Esophagus (tissue), 2 donors: Measurements from ENCODE around the gene GOSR1. TPM values are rescaled to one million over a fixed set of nuclear protein-coding genes. Genes with fewer than 3 reads are reported as not detected.
"Not testable (repeated sequence)": the region's sequence is repeated elsewhere in the genome, so short reads cannot be mapped to it uniquely, and the experiment has no call there.

ENCODE experiments used
- H3K27ac ChIP-seq, 2 donors: one replicate each; pipeline ENCODE4 v1.5.1; 2013; ENCODE audit warnings: low read depth in 2 of 2, mild to moderate bottlenecking in 2 of 2, inconsistent platforms in 1 of 2, low read length in 1 of 2, moderate library complexity in 1 of 2
- H3K27me3 ChIP-seq, 2 donors: one replicate each; pipeline ENCODE4 v1.6.1; 2013; ENCODE audit warnings: low read length in 2 of 2, control low read depth in 1 of 2, mild to moderate bottlenecking in 1 of 2; ENCODE audit not compliant: insufficient read depth in 2 of 2, control insufficient read depth in 1 of 2
- H3K36me3 ChIP-seq, 2 donors: one replicate each; pipeline ENCODE4 v1.6.1; 2013; ENCODE audit warnings: low read length in 1 of 2; ENCODE audit not compliant: control insufficient read depth in 2 of 2, insufficient read depth in 2 of 2
- H3K4me1 ChIP-seq, 2 donors: one replicate each; pipeline ENCODE4 v1.6.1; 2013; ENCODE audit warnings: low read length in 1 of 2; ENCODE audit not compliant: control insufficient read depth in 2 of 2, insufficient read depth in 2 of 2
- H3K4me3 ChIP-seq, 2 donors: one replicate each; pipeline ENCODE4 v1.5.1; 2013; ENCODE audit warnings: low read length in 2 of 2, mild to moderate bottlenecking in 2 of 2, low read depth in 1 of 2, moderate library complexity in 1 of 2
- H3K9me3 ChIP-seq, 2 donors: one replicate each; pipeline ENCODE4 v1.6.1; 2013; ENCODE audit warnings: mild to moderate bottlenecking in 2 of 2, low read depth in 1 of 2, low read length in 1 of 2, moderate library complexity in 1 of 2; ENCODE audit not compliant: control insufficient read depth in 2 of 2, insufficient read depth in 1 of 2
- WGBS, 2 donors: extraction: QIAGEN DNeasy Blood & Tissue Kit; methylation state at CpG; one replicate each; pipeline ENCODE4 v1.1.7; 2013; 5-methylcytosine and 5-hydroxymethylcytosine counted together
- polyA plus RNA-seq, 2 donors: library from polyadenylated mRNA; stranded (reverse); fragments of 200-250 nt; gene quantifications; one replicate each; pipeline ENCODE4 v1.2.3, GENCODE V29; 2013
- donor health status: healthy with polysubstance abuse.
- donor health status: Bipolar disorder and iron deficiency.

The GOSR1 gene
- polyA plus RNA-seq, 2 donors: 9.8 to 14.5 TPM

DNA sequence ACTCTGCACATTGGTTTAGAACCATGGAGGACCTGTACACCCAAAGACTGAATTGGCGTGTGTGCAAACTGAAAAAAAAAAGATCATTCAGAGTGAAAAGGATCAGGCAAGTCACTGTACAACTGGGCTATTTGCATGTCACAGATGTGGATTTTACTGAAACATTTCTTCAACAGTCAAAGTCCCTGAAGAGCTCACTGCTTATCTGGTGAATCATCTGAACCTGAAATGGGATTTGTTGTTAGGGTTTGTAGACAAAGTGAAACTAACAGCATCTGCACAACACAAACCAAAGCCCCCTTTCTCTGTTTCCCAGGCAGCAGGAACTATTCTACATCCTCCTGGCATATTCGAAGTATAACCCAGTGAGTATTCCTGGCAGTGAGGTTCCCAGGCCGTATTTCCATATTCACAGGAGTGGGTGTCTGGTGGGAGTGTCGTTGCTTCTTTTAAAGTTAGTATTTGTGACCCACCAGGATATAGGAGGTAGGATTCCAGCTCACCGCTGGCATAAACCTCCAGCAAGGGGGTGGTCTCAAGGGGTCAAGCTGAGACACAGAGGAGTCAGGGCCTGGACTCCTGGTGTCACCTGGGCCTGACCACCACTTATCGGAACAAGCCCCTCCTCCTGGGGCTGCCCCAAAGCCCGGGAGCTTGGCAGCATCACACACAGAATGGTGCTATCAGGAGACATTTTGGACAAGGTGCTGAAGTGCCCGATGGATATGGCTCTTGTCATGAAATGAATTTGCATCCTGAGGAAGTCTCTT is 80.9 kb downstream of the GOSR1 start:
- 67 to 72% methylated on average over 8 of the region's 8 CpGs for WGBS, 2 donors
- H3K27ac ChIP-seq: no peak overlapping the region
- H3K27me3 ChIP-seq: no peaks in the 10 kb centered on the region
- H3K9me3 ChIP-seq: no peaks in the 10 kb centered on the region
- no peaks in the 10 kb centered on the region for H3K4me1 ChIP-seq
- no peaks in the 10 kb centered on the region for H3K36me3 ChIP-seq
- H3K4me3 ChIP-seq: no peak overlapping the region

GRCh38 chr17:30558686-30559545 is 81.7 kb downstream of the GOSR1 start:
- Histone ChIP-seq H3K27me3 (no peaks in the 10 kb centered on the region), H3K36me3 (no peaks in the 10 kb centered on the region), H3K4me3 (no peak overlapping the region), H3K4me1 (no peaks in the 10 kb centered on the region), H3K27ac (no peak overlapping the region), H3K9me3 (no peaks in the 10 kb centered on the region)
- 78 to 82% methylated on average over 22 of the region's 22 CpGs for WGBS, 2 donors

DNA sequence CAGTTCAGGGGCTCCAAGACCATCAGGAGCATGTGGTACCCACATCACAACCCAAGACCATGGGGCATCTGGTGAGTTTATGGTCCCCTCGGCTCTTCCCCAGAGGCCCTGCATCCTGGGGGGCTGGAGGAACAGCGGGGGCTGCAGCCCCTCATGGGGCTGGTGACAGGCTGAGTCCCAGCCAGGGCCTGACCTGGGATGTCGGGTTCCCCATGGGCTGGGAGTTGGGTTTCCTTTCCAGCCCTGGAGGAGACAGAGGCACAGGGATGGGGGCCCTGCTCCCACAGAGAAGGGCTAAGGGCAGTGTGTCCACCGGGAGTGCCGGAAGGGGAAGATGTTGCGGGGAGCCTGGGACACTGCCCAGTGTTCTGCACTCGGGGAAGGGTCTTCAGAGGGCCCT is 82.4 kb downstream of the GOSR1 start:
- Histone ChIP-seq H3K27me3 (no peaks in the 10 kb centered on the region), H3K9me3 (no peaks in the 10 kb centered on the region), H3K4me3 (no peak overlapping the region), H3K36me3 (no peaks in the 10 kb centered on the region), H3K27ac (no peak overlapping the region), H3K4me1 (no peaks in the 10 kb centered on the region)
- 79 to 86% methylated on average over 7 of the region's 7 CpGs for WGBS, 2 donors

GRCh38 chr17:30560117-30561026 is 83.2 kb downstream of the GOSR1 start:
- not testable (repeated sequence) for H3K9me3 ChIP-seq, H3K36me3 ChIP-seq, H3K27me3 ChIP-seq, H3K27ac ChIP-seq, H3K4me1 ChIP-seq, H3K4me3 ChIP-seq
- WGBS, 2 donors: 79 to 83% methylated on average over 8 of the region's 8 CpGs

DNA sequence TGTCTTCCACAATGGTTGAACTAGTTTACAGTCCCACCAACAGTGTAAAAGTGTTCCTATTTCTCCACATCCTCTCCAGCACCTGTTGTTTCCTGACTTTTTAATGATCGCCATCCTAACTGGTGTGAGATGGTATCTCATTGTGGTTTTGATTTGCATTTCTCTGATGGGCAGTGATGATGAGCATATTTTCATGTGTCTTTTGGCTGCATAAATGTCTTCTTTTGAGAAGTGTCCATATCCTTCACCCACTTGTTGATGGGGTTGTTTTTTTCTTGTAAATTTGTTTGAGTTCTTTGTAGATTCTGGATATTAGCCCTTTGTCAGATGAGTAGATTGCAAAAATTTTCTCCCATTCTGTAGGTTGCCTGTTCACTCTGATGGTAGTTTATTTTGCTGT is 84.6 kb downstream of the GOSR1 start:
- not testable (repeated sequence) for H3K27ac ChIP-seq, H3K4me3 ChIP-seq, H3K4me1 ChIP-seq, H3K27me3 ChIP-seq, H3K9me3 ChIP-seq, H3K36me3 ChIP-seq
- 65 to 100% methylated on average over 1 of the region's 1 CpG for WGBS, 2 donors

- not testable (repeated sequence) for H3K27me3 ChIP-seq, H3K36me3 ChIP-seq, H3K4me1 ChIP-seq, H3K9me3 ChIP-seq, H3K27ac ChIP-seq, H3K4me3 ChIP-seq
- 65 to 68% methylated on average over 7 to 9 of the region's 9 CpGs for WGBS, 2 donors
Measured at GRCh38 chr17:30563131-30563904, 86.1 kb downstream of the GOSR1 start.

DNA sequence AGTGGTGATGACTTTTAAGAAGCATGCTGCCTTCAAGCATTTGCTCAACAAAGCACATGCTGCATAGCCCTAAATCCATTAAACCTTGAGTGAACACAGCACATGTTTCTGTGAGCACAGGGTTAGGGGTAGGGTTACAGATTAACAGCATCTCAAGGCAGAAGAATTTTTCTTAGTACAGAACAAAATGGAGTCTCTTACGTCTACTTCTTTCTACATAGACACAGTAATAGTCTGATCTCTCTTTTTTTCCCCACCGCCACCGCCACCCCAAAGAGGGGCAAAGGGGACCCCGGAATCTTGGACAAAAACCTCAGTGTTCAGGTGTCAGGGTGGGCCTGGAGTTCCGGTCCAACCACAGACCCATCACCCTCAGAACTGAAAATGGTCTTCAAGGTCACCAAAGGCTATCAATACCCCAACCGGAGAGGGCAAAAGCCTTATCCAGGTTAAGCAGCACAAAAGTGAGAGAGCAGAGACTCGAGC is 86.7 kb downstream of the GOSR1 start:
- H3K4me3 ChIP-seq, H3K4me1 ChIP-seq, H3K9me3 ChIP-seq, H3K36me3 ChIP-seq, H3K27ac ChIP-seq, H3K27me3 ChIP-seq: not testable (repeated sequence)
- 76 to 77% methylated on average over 7 of the region's 7 CpGs for WGBS, 2 donors

DNA sequence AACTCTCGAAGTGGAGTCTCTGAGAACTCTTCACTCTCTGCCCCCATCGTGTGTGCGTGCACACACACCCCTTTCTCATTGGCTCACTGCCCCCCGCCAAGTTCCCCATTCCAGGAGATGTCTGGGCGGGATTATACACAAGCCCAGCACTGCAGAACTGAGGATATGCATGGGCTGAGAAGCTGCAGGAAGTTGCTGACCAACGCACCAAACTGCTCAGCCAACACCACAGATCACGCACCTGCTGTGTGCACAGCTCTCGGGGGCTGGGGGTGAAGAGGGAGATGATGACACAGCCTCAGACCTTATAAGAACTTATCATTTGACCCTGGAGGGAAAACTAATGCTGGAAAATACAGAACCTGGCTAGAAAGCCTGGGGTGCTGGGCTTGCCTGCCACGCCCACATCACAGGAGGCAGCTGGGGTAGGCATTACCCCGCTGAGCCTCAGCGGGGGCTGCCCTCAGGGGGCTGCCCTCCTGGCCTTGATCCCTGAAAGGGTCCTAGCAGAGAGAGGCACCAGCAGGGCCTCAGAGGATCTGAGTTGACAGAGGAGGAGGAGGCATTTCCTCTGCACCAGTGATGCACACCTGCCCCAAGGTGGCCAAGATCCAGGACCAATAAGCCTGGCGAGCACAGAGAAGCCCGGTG is 87.3 kb downstream of the GOSR1 start:
- H3K4me1 ChIP-seq, H3K27ac ChIP-seq, H3K9me3 ChIP-seq, H3K4me3 ChIP-seq, H3K27me3 ChIP-seq, H3K36me3 ChIP-seq: not testable (repeated sequence)
- 34 to 48% methylated on average over 13 of the region's 13 CpGs for WGBS, 2 donors
